GM12891 (cell line): ENCODE data around the gene NBL1.

Source experiments
- PAX5 ChIP-seq: IDR thresholded peaks from 2 replicates; pipeline ENCODE4 v1.6.1; 2011; ENCODE audit warnings: low read length, moderate library complexity, mild to moderate bottlenecking; ENCODE audit not compliant: insufficient read depth, severe bottlenecking
- POLR2A ChIP-seq: IDR thresholded peaks from 2 replicates; pipeline ENCODE4 v1.6.1; 2011; ENCODE audit warnings: low read depth, low read length, control low read depth
- POLR2AphosphoS5 ChIP-seq: IDR thresholded peaks from 2 replicates; pipeline ENCODE4 v1.6.1; 2011; ENCODE audit warnings: low read depth, low read length, control low read depth
- SPI1 ChIP-seq: IDR thresholded peaks from 2 replicates; pipeline ENCODE4 v1.6.1; 2011; ENCODE audit warnings: low read depth, low read length, control low read depth
- TAF1 ChIP-seq: IDR thresholded peaks from 2 replicates; pipeline ENCODE4 v1.6.1; 2011; ENCODE audit warnings: low read depth, low read length, control low read depth

GRCh38 chr1:19706136-19706535, 62.0 kb downstream of the NBL1 start:
- TF ChIP-seq SPI1 (no peak), POLR2AphosphoS5 (no peak), POLR2A (no peak), TAF1 (no peak), PAX5 (no peak)
